MM.1S (cell line): ENCODE measurements around the gene BHLHA9.

Experiments
- DNase-seq: peaks from one replicate; pipeline ENCODE4 v3.0.0-alpha.2; 2015
- H2AFZ ChIP-seq: fragments of 300-600 bp; sonication (generic); 2 replicates; pipeline ENCODE4 v1.6.0; 2016; ENCODE audit warnings: antibody characterized with exemption, low read length
- H3F3A ChIP-seq: fragments of 300-600 bp; sonication (generic); 2 replicates; pipeline ENCODE4 v1.6.1; 2016; ENCODE audit warnings: mild to moderate bottlenecking, antibody characterized with exemption, low read length, moderate library complexity, mixed read lengths; ENCODE audit not compliant: insufficient read depth
- H3K27ac ChIP-seq: fragments of 300-600 bp; sonication (generic); 2 replicates; pipeline ENCODE4 v1.5.1; 2016; ENCODE audit warnings: mild to moderate bottlenecking, low read length
- H3K27me3 ChIP-seq: fragments of 300-600 bp; sonication (generic); replicated peaks from 2 replicates; pipeline ENCODE4 v1.6.0; 2016; ENCODE audit warnings: low read length; ENCODE audit not compliant: insufficient read depth
- H3K36me3 ChIP-seq: fragments of 300-600 bp; sonication (generic); replicated peaks from 2 replicates; pipeline ENCODE4 v1.6.1; 2016; ENCODE audit warnings: mild to moderate bottlenecking, low read length, mixed read lengths; ENCODE audit not compliant: insufficient read depth
- H3K4me1 ChIP-seq: fragments of 300-600 bp; sonication (generic); 2 replicates; pipeline ENCODE4 v1.6.1; 2016; ENCODE audit warnings: low read length, mixed read lengths
- H3K4me2 ChIP-seq: fragments of 300-600 bp; sonication (generic); 2 replicates; pipeline ENCODE4 v1.6.0; 2016; ENCODE audit warnings: low read depth, low read length
- H3K4me3 ChIP-seq: fragments of 300-600 bp; sonication (generic); 2 replicates; pipeline ENCODE4 v1.5.1; 2016; ENCODE audit warnings: low read length, mixed read lengths
- H3K79me2 ChIP-seq: fragments of 300-600 bp; sonication (generic); 2 replicates; pipeline ENCODE4 v1.6.1; 2016; ENCODE audit warnings: mixed run types, low read length, mixed read lengths
- H3K9ac ChIP-seq: fragments of 300-600 bp; sonication (generic); 2 replicates; pipeline ENCODE4 v1.6.1; 2016; ENCODE audit warnings: low read length, mixed read lengths
- H3K9me2 ChIP-seq: fragments of 300-600 bp; sonication (generic); replicated peaks from 2 replicates; pipeline ENCODE4 v1.6.1; 2016; ENCODE audit warnings: mild to moderate bottlenecking, low read length, mixed read lengths; ENCODE audit not compliant: insufficient read depth
- H3K9me3 ChIP-seq: fragments of 300-600 bp; sonication (generic); replicated peaks from 2 replicates; pipeline ENCODE4 v1.6.1; 2016; ENCODE audit warnings: mild to moderate bottlenecking, low read length, mixed read lengths; ENCODE audit not compliant: insufficient read depth
- H4K20me1 ChIP-seq: fragments of 300-600 bp; sonication (generic); 2 replicates; pipeline ENCODE4 v1.6.1; 2016; ENCODE audit warnings: mild to moderate bottlenecking, low read length, moderate library complexity, mixed read lengths; ENCODE audit not compliant: insufficient read depth
- CTCF ChIP-seq: fragments of 300-600 bp; sonication (generic); IDR thresholded peaks from 2 replicates; pipeline ENCODE4 v1.5.1; 2016; ENCODE audit warnings: antibody characterized with exemption, low read length, mixed read lengths
- EZH2 ChIP-seq: fragments of 300-600 bp; sonication (generic); optimal IDR thresholded peaks from 2 replicates; pipeline ENCODE3; 2017; ENCODE audit warnings: low read depth, mild to moderate bottlenecking, antibody characterized with exemption, low read length, mixed read lengths
- EZH2phosphoT487 ChIP-seq: fragments of 300-600 bp; sonication (generic); IDR thresholded peaks from 2 replicates; pipeline ENCODE4 v1.6.1; 2018; ENCODE audit warnings: antibody characterized with exemption, low read length

BHLHA9 gene

GRCh38 chr17:1256699-1257098, 13.5 kb upstream of the BHLHA9 start:
- DNase-seq, result no peak
- H3K4me1 ChIP-seq, result no peaks in the 10 kb centered on the region
- H3F3A ChIP-seq, result no peaks in the 10 kb centered on the region
- TF ChIP-seq CTCF (no peak), EZH2phosphoT487 (no peak)
- H3K36me3 ChIP-seq, result no peaks in the 10 kb centered on the region
- peaks cover 89% of the 10 kb centered on the region for H3K27me3 ChIP-seq
- no peaks in the 10 kb centered on the region for H3K9me3 ChIP-seq
- no peak overlapping the region for H2AFZ ChIP-seq
- H3K4me3 ChIP-seq, result no peak overlapping the region
- no peak overlapping the region for H3K27ac ChIP-seq
- no peaks in the 10 kb centered on the region for H4K20me1 ChIP-seq
- H3K9ac ChIP-seq, result no peak overlapping the region
- no peaks in the 10 kb centered on the region for H3K79me2 ChIP-seq
- no peaks in the 10 kb centered on the region for H3K9me2 ChIP-seq
- H3K4me2 ChIP-seq, result no peak overlapping the region

- H3K4me3 ChIP-seq, result no peak overlapping the region
Observed at GRCh38 chr17:1260086-1260769, 10.0 kb upstream of the BHLHA9 start.

GRCh38 chr17:1260770-1261161, 9.5 kb upstream of the BHLHA9 start:
- Histone ChIP-seq H4K20me1 (no peaks in the 10 kb centered on the region), H3K27me3 (peaks cover 93% of the 10 kb centered on the region), H3K4me1 (no peaks in the 10 kb centered on the region), H3K36me3 (no peaks in the 10 kb centered on the region), H3K9ac (no peak overlapping the region), H3K9me3 (no peaks in the 10 kb centered on the region), H3K4me3 (no peak overlapping the region), H3K4me2 (no peak overlapping the region), H3K27ac (no peak overlapping the region), H3K79me2 (no peaks in the 10 kb centered on the region), H3F3A (no peaks in the 10 kb centered on the region), H3K9me2 (no peaks in the 10 kb centered on the region), H2AFZ (no peak overlapping the region)
- no peak for TF ChIP-seq EZH2
- no peak for TF ChIP-seq CTCF
- TF ChIP-seq EZH2phosphoT487, result no peak
- no peak for DNase-seq

More at GRCh38 chr17:1260086-1260769, 10.0 kb upstream of the BHLHA9 start:
- no peak overlapping the region for H3K27ac ChIP-seq
- H3K36me3 ChIP-seq, result no peaks in the 10 kb centered on the region
- H2AFZ ChIP-seq, result no peak overlapping the region
- no peak for TF ChIP-seq EZH2
- no peak for TF ChIP-seq CTCF
- TF ChIP-seq EZH2phosphoT487, result no peak
- H3K9me2 ChIP-seq, result no peaks in the 10 kb centered on the region
- no peak overlapping the region for H3K9ac ChIP-seq
- peaks cover 98% of the 10 kb centered on the region for H3K27me3 ChIP-seq
- no peaks in the 10 kb centered on the region for H3K4me1 ChIP-seq
- H3K9me3 ChIP-seq, result no peaks in the 10 kb centered on the region
- no peak overlapping the region for H3K4me2 ChIP-seq
- no peaks in the 10 kb centered on the region for H3F3A ChIP-seq
- no peak for DNase-seq
- H3K79me2 ChIP-seq, result no peaks in the 10 kb centered on the region
- no peaks in the 10 kb centered on the region for H4K20me1 ChIP-seq
